ENCODE data around the gene CNTN5.

Gene CNTN5

DNA sequence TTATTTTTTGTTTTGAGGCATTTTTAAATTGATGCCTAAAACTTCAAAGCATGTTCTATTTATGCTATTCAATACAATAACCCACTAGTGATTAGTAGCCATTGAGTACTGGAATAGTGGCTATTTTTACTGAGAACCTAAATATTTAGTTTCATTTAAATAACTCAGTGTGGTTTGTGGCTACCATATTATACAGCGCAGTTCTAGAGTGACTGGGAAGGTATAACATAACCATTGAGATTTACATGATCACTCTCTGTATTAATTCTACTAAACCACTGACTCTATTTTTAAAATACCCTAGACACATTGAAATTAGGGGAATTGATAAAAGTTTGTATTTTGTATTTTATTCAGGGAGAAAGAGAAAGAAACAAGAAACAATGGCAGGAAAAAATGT, 441.2 kb downstream of the CNTN5 start:
- Histone ChIP-seq H3K9me3 (no peaks in the 10 kb centered on the region), H3K36me3 (no peaks in the 10 kb centered on the region), H3K27me3 (no peaks in the 10 kb centered on the region), H3K4me3 (ENCODE audit: low read depth, low read length) (no peak overlapping the region), H3K4me1 (no peaks in the 10 kb centered on the region)
- TF ChIP-seq, protein P1, sequence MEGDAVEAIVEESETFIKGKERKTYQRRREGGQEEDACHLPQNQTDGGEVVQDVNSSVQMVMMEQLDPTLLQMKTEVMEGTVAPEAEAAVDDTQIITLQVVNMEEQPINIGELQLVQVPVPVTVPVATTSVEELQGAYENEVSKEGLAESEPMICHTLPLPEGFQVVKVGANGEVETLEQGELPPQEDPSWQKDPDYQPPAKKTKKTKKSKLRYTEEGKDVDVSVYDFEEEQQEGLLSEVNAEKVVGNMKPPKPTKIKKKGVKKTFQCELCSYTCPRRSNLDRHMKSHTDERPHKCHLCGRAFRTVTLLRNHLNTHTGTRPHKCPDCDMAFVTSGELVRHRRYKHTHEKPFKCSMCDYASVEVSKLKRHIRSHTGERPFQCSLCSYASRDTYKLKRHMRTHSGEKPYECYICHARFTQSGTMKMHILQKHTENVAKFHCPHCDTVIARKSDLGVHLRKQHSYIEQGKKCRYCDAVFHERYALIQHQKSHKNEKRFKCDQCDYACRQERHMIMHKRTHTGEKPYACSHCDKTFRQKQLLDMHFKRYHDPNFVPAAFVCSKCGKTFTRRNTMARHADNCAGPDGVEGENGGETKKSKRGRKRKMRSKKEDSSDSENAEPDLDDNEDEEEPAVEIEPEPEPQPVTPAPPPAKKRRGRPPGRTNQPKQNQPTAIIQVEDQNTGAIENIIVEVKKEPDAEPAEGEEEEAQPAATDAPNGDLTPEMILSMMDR (IDR thresholded peaks at IDR 0.05; ENCODE audit: low read depth, low read length) = no peak
- DNase-seq = no peak

DNA sequence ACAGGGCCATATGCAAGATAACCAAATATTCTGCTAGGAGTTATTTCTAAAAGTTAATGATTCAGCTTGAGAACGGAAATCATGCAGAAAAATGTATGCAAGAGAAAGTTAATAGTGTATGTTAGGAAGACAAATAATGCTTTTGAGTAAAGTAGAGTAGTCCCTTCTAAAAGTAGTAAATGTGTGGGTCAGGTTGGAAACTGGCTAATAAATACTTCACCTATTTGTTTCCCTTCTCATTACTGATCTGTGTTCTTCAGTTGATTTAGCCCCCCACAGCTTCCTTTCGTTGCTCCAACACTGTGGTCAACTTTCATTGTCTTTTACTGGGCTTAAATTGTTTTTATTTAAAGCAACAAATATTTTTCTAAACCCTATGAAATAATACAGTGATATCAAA, 444.2 kb downstream of the CNTN5 start:
- Histone ChIP-seq H3K27me3 (no peaks in the 10 kb centered on the region), H3K4me3 (ENCODE audit: low read depth, low read length) (no peak overlapping the region), H3K4me1 (no peaks in the 10 kb centered on the region), H3K9me3 (no peaks in the 10 kb centered on the region), H3K36me3 (no peaks in the 10 kb centered on the region)
- DNase-seq = no peak
- TF ChIP-seq, protein P1 (IDR thresholded peaks at IDR 0.05; ENCODE audit: low read depth, low read length) = no peak

- TF ChIP-seq, protein P1 (IDR thresholded peaks at IDR 0.05; ENCODE audit: low read depth, low read length) = no peak
- Histone ChIP-seq H3K9me3 (no peaks in the 10 kb centered on the region), H3K4me3 (ENCODE audit: low read depth, low read length) (no peak overlapping the region), H3K36me3 (no peaks in the 10 kb centered on the region), H3K4me1 (no peaks in the 10 kb centered on the region), H3K27me3 (no peaks in the 10 kb centered on the region)
- DNase-seq = no peak
Measured at GRCh38 chr11:99489581-99489980, 468.8 kb downstream of the CNTN5 start.

- no peaks in the 10 kb centered on the region for H3K4me1 ChIP-seq
- TF ChIP-seq, protein P1 (IDR thresholded peaks at IDR 0.05; ENCODE audit: low read depth, low read length) = no peak
- no peaks in the 10 kb centered on the region for H3K27me3 ChIP-seq
- no peak for DNase-seq
- H3K4me3 ChIP-seq (ENCODE audit: low read depth, low read length) = no peak overlapping the region
- no peaks in the 10 kb centered on the region for H3K9me3 ChIP-seq
- H3K36me3 ChIP-seq = no peaks in the 10 kb centered on the region
Measured at GRCh38 chr11:99494065-99494464, 473.3 kb downstream of the CNTN5 start.

DNA sequence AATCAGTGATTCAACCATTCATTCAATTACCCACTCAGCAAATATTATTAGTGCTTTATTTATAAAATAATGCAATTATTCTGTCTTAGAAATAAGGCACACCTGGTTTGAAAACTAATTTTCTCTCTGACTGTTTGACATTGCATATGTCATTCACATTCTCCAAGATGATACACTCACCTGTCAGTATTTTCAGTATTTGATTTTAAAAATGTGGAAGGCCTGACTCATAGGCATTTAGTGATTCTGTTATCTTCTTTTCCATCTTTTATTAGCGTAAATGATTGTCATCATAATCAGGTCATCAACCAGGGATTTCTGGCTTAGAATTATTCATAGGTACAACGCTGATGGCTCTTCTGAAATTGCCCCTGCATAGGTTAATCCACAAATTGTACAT, 480.9 kb downstream of the CNTN5 start:
- no peaks in the 10 kb centered on the region for H3K36me3 ChIP-seq
- no peaks in the 10 kb centered on the region for H3K27me3 ChIP-seq
- no peaks in the 10 kb centered on the region for H3K4me1 ChIP-seq
- TF ChIP-seq, protein P1 (IDR thresholded peaks at IDR 0.05; ENCODE audit: low read depth, low read length) = no peak
- H3K4me3 ChIP-seq (ENCODE audit: low read depth, low read length) = no peak overlapping the region
- H3K9me3 ChIP-seq = no peaks in the 10 kb centered on the region
- no peak for DNase-seq

GRCh38 chr11:99505316-99505715, 484.6 kb downstream of the CNTN5 start:
- Histone ChIP-seq H3K9me3 (no peaks in the 10 kb centered on the region), H3K4me3 (ENCODE audit: low read depth, low read length) (no peak overlapping the region), H3K27me3 (no peaks in the 10 kb centered on the region), H3K36me3 (no peaks in the 10 kb centered on the region), H3K4me1 (no peaks in the 10 kb centered on the region)
- DNase-seq = no peak
- TF ChIP-seq, protein P1 (IDR thresholded peaks at IDR 0.05; ENCODE audit: low read depth, low read length) = no peak

All from BE2C (cell line).